Osteoblast (primary cell): ENCODE results near the gene PTPRN2. TPM values are rescaled to one million over a fixed set of nuclear protein-coding genes. Genes with fewer than 3 reads are reported as not detected.
A peak's percentile ranks its signal among the peaks of the same experiment; 100 is the strongest.

ENCODE experiments used
- DNase-seq: peaks from one replicate; pipeline ENCODE4 v3.0.0; 2011; ENCODE audit warnings: low spot score, mixed read lengths; ENCODE audit not compliant: insufficient read length; ENCODE audit errors: missing footprints
- H2AFZ ChIP-seq: 2 replicates; pipeline ENCODE4 v1.6.0; 2011; ENCODE audit warnings: mild to moderate bottlenecking, low read length
- H3K27ac ChIP-seq: 2 replicates; pipeline ENCODE4 v1.5.1; 2011; ENCODE audit warnings: mild to moderate bottlenecking, low read depth, low read length, moderate library complexity
- H3K27me3 ChIP-seq: 2 replicates; pipeline ENCODE4 v1.6.0; 2012; ENCODE audit warnings: mild to moderate bottlenecking, control low read depth, inconsistent platforms, low read length, moderate library complexity; ENCODE audit not compliant: insufficient read depth
- H3K36me3 ChIP-seq: 2 replicates; pipeline ENCODE4 v1.5.1; 2011; ENCODE audit warnings: mild to moderate bottlenecking, low read length, control low read depth, moderate library complexity; ENCODE audit not compliant: insufficient read depth
- H3K4me1 ChIP-seq: 2 replicates; pipeline ENCODE4 v1.5.1; 2011; ENCODE audit warnings: mild to moderate bottlenecking, low read length, control low read depth, moderate library complexity; ENCODE audit not compliant: insufficient read depth
- H3K4me2 ChIP-seq: 2 replicates; pipeline ENCODE4 v1.6.0; 2011; ENCODE audit warnings: mild to moderate bottlenecking, low read length; ENCODE audit not compliant: insufficient read depth
- H3K4me3 ChIP-seq: fragments of 200-600 bp; sonication (generic); 3 replicates; pipeline ENCODE4 v1.5.1; 2012; ENCODE audit warnings: mild to moderate bottlenecking, low read length, inconsistent platforms; ENCODE audit not compliant: insufficient read depth
- H3K79me2 ChIP-seq: 2 replicates; pipeline ENCODE4 v1.6.0; 2012; ENCODE audit warnings: mild to moderate bottlenecking, low read length, control low read depth, inconsistent platforms; ENCODE audit not compliant: insufficient read depth
- H3K9me3 ChIP-seq: 2 replicates; pipeline ENCODE4 v1.5.1; 2011; ENCODE audit warnings: low read depth, low read length, control low read depth
- H4K20me1 ChIP-seq: 2 replicates; pipeline ENCODE4 v1.6.0; 2012; ENCODE audit warnings: mild to moderate bottlenecking, low read length, control low read depth; ENCODE audit not compliant: insufficient read depth
- total RNA-seq: library from RNA; depleted of rRNA; stranded (reverse); fragments of >200 nt; gene quantifications from 2 replicates; pipeline ENCODE4 v1.2.3, GENCODE V29; 2012
- TF ChIP-seq, protein P1 (sequence below): IDR thresholded peaks from 2 replicates; pipeline ENCODE4 v1.5.1; 2011; ENCODE audit warnings: mild to moderate bottlenecking, low read depth, low read length, moderate library complexity; ENCODE audit errors: extremely low read depth

The PTPRN2 gene
- total RNA-seq, 1 donor, result 0.36 TPM

DNA sequence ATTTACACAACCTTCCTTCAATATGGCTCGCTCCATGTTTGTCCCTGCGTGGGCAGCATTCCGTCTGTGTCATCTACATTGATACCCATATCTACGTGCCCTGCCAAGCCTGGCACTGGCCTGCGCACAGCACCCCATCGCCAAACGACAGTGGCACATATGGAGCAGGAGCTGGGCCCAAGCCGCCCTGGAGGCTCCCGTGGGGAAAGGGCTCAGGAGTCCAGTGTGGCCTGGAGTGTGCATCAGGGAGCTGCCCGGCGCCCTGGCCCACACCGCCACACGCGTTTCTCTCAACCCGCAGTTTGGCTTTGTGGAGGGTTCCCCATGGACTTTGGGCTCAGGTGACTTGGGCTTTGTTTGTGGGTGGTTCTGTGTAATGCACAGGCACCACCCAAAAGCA lies 273.2 kb downstream of the PTPRN2 start:
- Histone ChIP-seq H4K20me1 (no peaks in the 10 kb centered on the region), H3K4me1 (no peaks in the 10 kb centered on the region), H2AFZ (no peak overlapping the region), H3K27me3 (no peaks in the 10 kb centered on the region), H3K9me3 (peaks cover 3% of the 10 kb centered on the region), H3K79me2 (no peaks in the 10 kb centered on the region), H3K4me2 (no peak overlapping the region), H3K4me3 (no peak overlapping the region), H3K27ac (no peak overlapping the region), H3K36me3 (no peaks in the 10 kb centered on the region)
- TF ChIP-seq, protein P1, sequence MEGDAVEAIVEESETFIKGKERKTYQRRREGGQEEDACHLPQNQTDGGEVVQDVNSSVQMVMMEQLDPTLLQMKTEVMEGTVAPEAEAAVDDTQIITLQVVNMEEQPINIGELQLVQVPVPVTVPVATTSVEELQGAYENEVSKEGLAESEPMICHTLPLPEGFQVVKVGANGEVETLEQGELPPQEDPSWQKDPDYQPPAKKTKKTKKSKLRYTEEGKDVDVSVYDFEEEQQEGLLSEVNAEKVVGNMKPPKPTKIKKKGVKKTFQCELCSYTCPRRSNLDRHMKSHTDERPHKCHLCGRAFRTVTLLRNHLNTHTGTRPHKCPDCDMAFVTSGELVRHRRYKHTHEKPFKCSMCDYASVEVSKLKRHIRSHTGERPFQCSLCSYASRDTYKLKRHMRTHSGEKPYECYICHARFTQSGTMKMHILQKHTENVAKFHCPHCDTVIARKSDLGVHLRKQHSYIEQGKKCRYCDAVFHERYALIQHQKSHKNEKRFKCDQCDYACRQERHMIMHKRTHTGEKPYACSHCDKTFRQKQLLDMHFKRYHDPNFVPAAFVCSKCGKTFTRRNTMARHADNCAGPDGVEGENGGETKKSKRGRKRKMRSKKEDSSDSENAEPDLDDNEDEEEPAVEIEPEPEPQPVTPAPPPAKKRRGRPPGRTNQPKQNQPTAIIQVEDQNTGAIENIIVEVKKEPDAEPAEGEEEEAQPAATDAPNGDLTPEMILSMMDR, result no peak
- peak; percentile 62 for DNase-seq

- Histone ChIP-seq H3K27me3 (no peaks in the 10 kb centered on the region), H3K79me2 (no peaks in the 10 kb centered on the region), H3K4me1 (no peaks in the 10 kb centered on the region), H4K20me1 (no peaks in the 10 kb centered on the region), H3K36me3 (no peaks in the 10 kb centered on the region), H3K27ac (no peak overlapping the region), H3K4me2 (no peak overlapping the region), H3K4me3 (no peak overlapping the region), H2AFZ (no peak overlapping the region), H3K9me3 (peaks cover 3% of the 10 kb centered on the region)
- peak; percentile 59 for DNase-seq
- TF ChIP-seq, protein P1, result no peak
These were observed 273.7 kb downstream of the PTPRN2 start for GRCh38 chr7:158313931-158314330.

- H3K27me3 ChIP-seq, result no peaks in the 10 kb centered on the region
- H3K4me2 ChIP-seq, result no peak overlapping the region
- no peaks in the 10 kb centered on the region for H3K4me1 ChIP-seq
- H3K4me3 ChIP-seq, result no peak overlapping the region
- no peaks in the 10 kb centered on the region for H4K20me1 ChIP-seq
- no peaks in the 10 kb centered on the region for H3K36me3 ChIP-seq
- H2AFZ ChIP-seq, result no peak overlapping the region
- TF ChIP-seq, protein P1, result no peak
- no peaks in the 10 kb centered on the region for H3K79me2 ChIP-seq
- peaks cover 3% of the 10 kb centered on the region for H3K9me3 ChIP-seq
- no peak overlapping the region for H3K27ac ChIP-seq
- DNase-seq, result peak; percentile 69
These were observed 274.8 kb downstream of the PTPRN2 start for GRCh38 chr7:158312789-158313188.

DNA sequence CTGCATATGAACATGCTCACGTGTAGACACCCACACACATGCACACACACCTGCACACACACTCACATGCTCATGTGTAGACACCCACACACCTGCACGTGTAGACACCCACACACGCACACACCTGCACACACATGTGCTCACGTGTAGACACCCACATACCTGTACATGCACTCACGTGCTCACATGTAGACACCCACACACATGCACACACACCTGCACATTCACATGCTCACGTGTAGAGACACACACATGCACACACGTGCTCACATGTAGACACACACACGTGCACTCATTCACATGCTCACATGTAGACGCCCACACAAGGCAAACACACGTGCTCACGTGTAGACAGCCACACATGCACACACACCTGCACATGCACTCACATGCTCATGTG lies 275.8 kb downstream of the PTPRN2 start:
- no peaks in the 10 kb centered on the region for H3K27me3 ChIP-seq
- H3K79me2 ChIP-seq, result no peaks in the 10 kb centered on the region
- H2AFZ ChIP-seq, result no peak overlapping the region
- no peak overlapping the region for H3K27ac ChIP-seq
- no peak overlapping the region for H3K4me2 ChIP-seq
- no peaks in the 10 kb centered on the region for H4K20me1 ChIP-seq
- no peak overlapping the region for H3K4me3 ChIP-seq
- H3K9me3 ChIP-seq, result peaks cover 3% of the 10 kb centered on the region
- no peaks in the 10 kb centered on the region for H3K4me1 ChIP-seq
- TF ChIP-seq, protein P1, result no peak
- DNase-seq, result peak; percentile 26
- H3K36me3 ChIP-seq, result no peaks in the 10 kb centered on the region
